ENCODE measurements around the gene LRCOL1. TPM values are rescaled to one million over a fixed set of nuclear protein-coding genes. Genes with fewer than 3 reads are reported as not detected.

Gene LRCOL1
- total and polyA plus RNA-seq, 2 of the 8 experiments (the other 6 are each of a cell fraction or from before 2014, with no cell fraction given), result not detected

DNA sequence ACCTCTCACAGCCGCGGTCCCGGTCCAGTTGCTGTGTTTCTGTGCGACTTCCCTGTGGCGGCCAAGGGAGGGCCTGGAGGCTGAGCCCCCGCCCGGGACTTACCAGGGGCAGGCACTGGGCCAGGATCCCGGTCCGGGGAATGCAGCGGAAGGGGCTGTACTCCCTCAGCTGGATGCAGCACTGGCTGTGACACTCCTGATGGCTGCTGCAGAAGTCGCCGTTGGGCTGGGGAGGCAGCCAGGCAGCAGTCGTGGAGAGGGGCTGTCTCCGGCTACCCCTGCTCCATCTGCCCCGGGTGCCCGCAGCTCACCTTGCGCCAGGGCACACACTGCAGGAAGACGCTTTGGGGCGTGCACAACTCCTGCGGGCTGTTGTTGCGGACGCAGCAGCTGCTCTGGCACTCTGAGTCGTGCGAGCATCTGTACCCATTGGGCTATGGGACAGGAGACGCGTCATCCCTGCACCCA lies 6.2 kb downstream of the LRCOL1 start:
- H3K9me3 ChIP-seq (ENCODE audit: insufficient read depth in 2 of 2, low read depth in 1 of 2, low read length in 1 of 2), result no peaks in the 10 kb centered on the region

More for the DNA sequence above, 6.2 kb downstream of the LRCOL1 start:
- no peak overlapping the region for H2BK15ac ChIP-seq (ENCODE audit: low read length)
- no peaks in the 10 kb centered on the region for H3K36me3 ChIP-seq (ENCODE audit: control insufficient read depth in 2 of 4, insufficient read depth in 4 of 4, low read length in 3 of 4)
- no peaks in the 10 kb centered on the region for H3K23me2 ChIP-seq (ENCODE audit: low read depth, low read length)
- no peak overlapping the region for H2AFZ ChIP-seq (ENCODE audit: low read length)
- H2BK120ac ChIP-seq (replicated peaks; ENCODE audit: low read depth, low read length), result no peak overlapping the region
- no peak overlapping the region for H3K4me3 ChIP-seq (ENCODE audit: extremely low read depth in 1 of 4, insufficient read depth in 2 of 4, low read depth in 3 of 4, low read length in 4 of 4)
- no peak overlapping the region for H2AK5ac ChIP-seq (ENCODE audit: low read depth, low read length)
- WGBS, 2 experiments (ENCODE audit: extremely low coverage in 1 of 2, insufficient coverage in 1 of 2, insufficient read length in 1 of 2, insufficient replicate concordance in 2 of 2, low coverage in 1 of 2, low lambda C conversion rate in 2 of 2, missing lambda C conversion rate in 1 of 2), result 88% methylated on average over 26 of the region's 26 CpGs; no CpG with 5 or more reads in 1 of the 2 experiments
- DNase-seq (ENCODE audit: low read depth in 1 of 2, low spot score in 2 of 2), result no peak
- no peaks in the 10 kb centered on the region for H3K79me1 ChIP-seq (ENCODE audit: low read depth, low read length)
- FAIRE-seq, result no peak
- H3K27me3 ChIP-seq (replicated peaks in 1 of 4; ENCODE audit: control insufficient read depth in 3 of 4, extremely low read depth in 1 of 4, insufficient read depth in 3 of 4, low read length in 3 of 4), result peaks cover 15 to 84% (median 64%) of the 10 kb centered on the region in 4 experiments
- CTCF ChIA-PET (ENCODE audit: partially characterized antibody), result interaction anchor here (1.1 to 6.1 kb wide), 6 partner anchors 10 to 190 kb away, joined by 3 to 41 read pairs (median 10); partner anchors contain the start of gene P2RX2
- no peak overlapping the region for H3K27ac ChIP-seq (ENCODE audit: low read depth, low read length)
- H3K56ac ChIP-seq (replicated peaks; ENCODE audit: insufficient read length, low read depth, low read length), result no peak overlapping the region
- no peak overlapping the region for H3K23ac ChIP-seq (ENCODE audit: insufficient read length)
- H3K18ac ChIP-seq (ENCODE audit: extremely low read depth, low read length), result no peak overlapping the region
- H3K14ac ChIP-seq (ENCODE audit: insufficient read length), result no peak overlapping the region
- H4K5ac ChIP-seq (ENCODE audit: insufficient read length, low read depth, low read length), result no peak overlapping the region
- no peak overlapping the region for H2BK5ac ChIP-seq (ENCODE audit: low read depth, low read length)
- POLR2A ChIA-PET (ENCODE audit: partially characterized antibody), result interaction anchor here (0.5 to 1.4 kb wide), 3 partner anchors 10 to 216 kb away, joined by 3 to 5 read pairs (median 3); no protein-coding TSS in a partner anchor
- H3K79me2 ChIP-seq (ENCODE audit: control insufficient read depth in 1 of 2, insufficient read depth in 2 of 2, low read length in 2 of 2), result no peaks in the 10 kb centered on the region
- no peak overlapping the region for H3K9ac ChIP-seq (replicated peaks in 1 of 4; ENCODE audit: extremely low read depth in 1 of 4, low read depth in 3 of 4, low read length in 3 of 4)
- no peak overlapping the region for H3K4me2 ChIP-seq (ENCODE audit: insufficient read depth in 1 of 2, low read depth in 2 of 2, low read length in 2 of 2)
- H3K4ac ChIP-seq (replicated peaks; ENCODE audit: insufficient read length, low read depth, low read length), result no peak overlapping the region
- TF ChIP-seq JUND (IDR thresholded peaks at IDR 0.05; ENCODE audit: low read length) (no peak), CBX8 (IDR thresholded peaks at IDR 0.05; ENCODE audit: borderline replicate concordance, low read depth, low read length) (no peak), CHD1 (IDR thresholded peaks at IDR 0.05; ENCODE audit: low read depth, low read length) (no peak), ASH2L (IDR thresholded peaks at IDR 0.05; ENCODE audit: low read length) (no peak), CBX5 (IDR thresholded peaks at IDR 0.05; ENCODE audit: low read depth, low read length) (no peak)
- TF ChIP-seq, protein P1, sequence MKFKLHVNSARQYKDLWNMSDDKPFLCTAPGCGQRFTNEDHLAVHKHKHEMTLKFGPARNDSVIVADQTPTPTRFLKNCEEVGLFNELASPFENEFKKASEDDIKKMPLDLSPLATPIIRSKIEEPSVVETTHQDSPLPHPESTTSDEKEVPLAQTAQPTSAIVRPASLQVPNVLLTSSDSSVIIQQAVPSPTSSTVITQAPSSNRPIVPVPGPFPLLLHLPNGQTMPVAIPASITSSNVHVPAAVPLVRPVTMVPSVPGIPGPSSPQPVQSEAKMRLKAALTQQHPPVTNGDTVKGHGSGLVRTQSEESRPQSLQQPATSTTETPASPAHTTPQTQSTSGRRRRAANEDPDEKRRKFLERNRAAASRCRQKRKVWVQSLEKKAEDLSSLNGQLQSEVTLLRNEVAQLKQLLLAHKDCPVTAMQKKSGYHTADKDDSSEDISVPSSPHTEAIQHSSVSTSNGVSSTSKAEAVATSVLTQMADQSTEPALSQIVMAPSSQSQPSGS (IDR thresholded peaks at IDR 0.05; ENCODE audit: low read length), result no peak
- H4K20me1 ChIP-seq (replicated peaks in 1 of 2; ENCODE audit: control insufficient read depth in 1 of 2, insufficient read depth in 2 of 2, low read length in 2 of 2), result peaks cover 0 to 5% of the 10 kb centered on the region in 2 experiments
- H3K4me1 ChIP-seq (replicated peaks in 1 of 4; ENCODE audit: control insufficient read depth in 3 of 4, insufficient read depth in 4 of 4, low read length in 3 of 4), result peaks cover 0 to 6% (median 2%) of the 10 kb centered on the region in 4 experiments; a peak in 4 of 7 replicates
- no peak overlapping the region for H2BK12ac ChIP-seq (ENCODE audit: low read depth, low read length)
- H2BK20ac ChIP-seq (ENCODE audit: low read length), result no peak overlapping the region
- peak overlapping the region; percentile 35; the same call in 1 of the 2 replicates for H4K8ac ChIP-seq (ENCODE audit: extremely low read depth, insufficient read depth, low read length)
- H4K91ac ChIP-seq (replicated peaks; ENCODE audit: insufficient read length, low read length), result no peak overlapping the region

Measured in H1 (cell line).